Activated CD8-positive, alpha-beta T cell treated with anti-CD3 and anti-CD28 coated beads for 36 hours (primary cell): Measurements from ENCODE around the gene GATA6. TPM values are rescaled to one million over a fixed set of nuclear protein-coding genes. Genes with fewer than 3 reads are reported as not detected.

ENCODE experiments used
- ATAC-seq: fragments of 200-7000 bp; cut with Tn5 transposase; one replicate; pipeline ENCODE4 v1.10.0; 2021; ENCODE audit warnings: mild to moderate bottlenecking, moderate library complexity
- CTCF ChIA-PET: fragments of 350-600 bp; sonication (Branson Sonifier 250); formaldehyde crosslinking; loops from one replicate; lab custom pipeline; 2021; ENCODE audit warnings: antibody characterized with exemption; lab: Charles Lee
- POLR2A ChIA-PET: fragments of 350-600 bp; sonication (Branson Sonifier 250); formaldehyde crosslinking; loops from one replicate; lab custom pipeline; 2021; ENCODE audit warnings: antibody characterized with exemption; lab: Charles Lee
- DNase-seq: peaks from one replicate; pipeline ENCODE4 v3.0.0-alpha.2; 2020
- H3K27ac Mint-ChIP-seq: one replicate; pipeline ENCODE4 v1.8.0; 2021; ENCODE audit warnings: mild to moderate bottlenecking, mixed read lengths
- H3K27me3 Mint-ChIP-seq: one replicate; pipeline ENCODE4 v1.8.0; 2021; ENCODE audit warnings: mixed read lengths
- H3K36me3 Mint-ChIP-seq: one replicate; pipeline ENCODE4 v1.8.0; 2021; ENCODE audit warnings: low read depth, mixed read lengths
- H3K4me1 Mint-ChIP-seq: one replicate; pipeline ENCODE4 v1.8.0; 2021; ENCODE audit warnings: low read depth, mixed read lengths
- H3K4me3 Mint-ChIP-seq: one replicate; pipeline ENCODE4 v1.8.0; 2021; ENCODE audit warnings: mild to moderate bottlenecking, moderate library complexity, mixed read lengths
- H3K9me3 Mint-ChIP-seq: one replicate; pipeline ENCODE4 v1.8.0; 2021; ENCODE audit warnings: mixed read lengths
- intact Hi-C: fragments of 100-400 bp; cut with micrococcal nuclease; formaldehyde crosslinking; loops from one replicate; pipeline ENCODE4 v1.10.0; 2022
- total RNA-seq, 2 experiments: library from RNA; stranded (reverse); gene quantifications; one replicate each; pipeline ENCODE4 v1.2.3, GENCODE V29; 2021
- TF ChIP-seq, protein P1 (sequence below): fragments of 200-600 bp; IDR thresholded peaks from one replicate; pipeline ENCODE4 v1.8.0; 2022; ENCODE audit warnings: antibody characterized with exemption, mild to moderate bottlenecking

GATA6 gene
- total RNA-seq, 2 experiments from 2014 or later: not detected

DNA sequence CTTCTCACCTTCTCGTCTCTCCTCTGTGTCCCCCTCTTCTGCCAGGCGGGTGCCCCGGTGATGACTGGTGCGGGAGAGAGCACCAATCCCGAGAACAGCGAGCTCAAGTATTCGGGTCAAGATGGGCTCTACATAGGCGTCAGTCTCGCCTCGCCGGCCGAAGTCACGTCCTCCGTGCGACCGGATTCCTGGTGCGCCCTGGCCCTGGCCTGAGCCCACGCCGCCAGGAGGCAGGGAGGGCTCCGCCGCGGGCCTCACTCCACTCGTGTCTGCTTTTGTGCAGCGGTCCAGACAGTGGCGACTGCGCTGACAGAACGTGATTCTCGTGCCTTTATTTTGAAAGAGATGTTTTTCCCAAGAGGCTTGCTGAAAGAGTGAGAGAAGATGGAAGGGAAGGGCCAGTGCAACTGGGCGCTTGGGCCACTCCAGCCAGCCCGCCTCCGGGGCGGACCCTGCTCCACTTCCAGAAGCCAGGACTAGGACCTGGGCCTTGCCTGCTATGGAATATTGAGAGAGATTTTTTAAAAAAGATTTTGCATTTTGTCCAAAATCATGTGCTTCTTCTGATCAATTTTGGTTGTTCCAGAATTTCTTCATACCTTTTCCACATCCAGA lies 31.3 kb downstream of the GATA6 start:
- no peaks in the 10 kb centered on the region for H3K36me3 Mint-ChIP-seq
- intact Hi-C loops: loop anchor here (10.0 kb wide), 1 partner anchor 1214 kb away; no protein-coding TSS in a partner anchor
- ATAC-seq: no peak
- POLR2A ChIA-PET: no interaction called here
- no peaks in the 10 kb centered on the region for H3K4me1 Mint-ChIP-seq
- TF ChIP-seq, protein P1, sequence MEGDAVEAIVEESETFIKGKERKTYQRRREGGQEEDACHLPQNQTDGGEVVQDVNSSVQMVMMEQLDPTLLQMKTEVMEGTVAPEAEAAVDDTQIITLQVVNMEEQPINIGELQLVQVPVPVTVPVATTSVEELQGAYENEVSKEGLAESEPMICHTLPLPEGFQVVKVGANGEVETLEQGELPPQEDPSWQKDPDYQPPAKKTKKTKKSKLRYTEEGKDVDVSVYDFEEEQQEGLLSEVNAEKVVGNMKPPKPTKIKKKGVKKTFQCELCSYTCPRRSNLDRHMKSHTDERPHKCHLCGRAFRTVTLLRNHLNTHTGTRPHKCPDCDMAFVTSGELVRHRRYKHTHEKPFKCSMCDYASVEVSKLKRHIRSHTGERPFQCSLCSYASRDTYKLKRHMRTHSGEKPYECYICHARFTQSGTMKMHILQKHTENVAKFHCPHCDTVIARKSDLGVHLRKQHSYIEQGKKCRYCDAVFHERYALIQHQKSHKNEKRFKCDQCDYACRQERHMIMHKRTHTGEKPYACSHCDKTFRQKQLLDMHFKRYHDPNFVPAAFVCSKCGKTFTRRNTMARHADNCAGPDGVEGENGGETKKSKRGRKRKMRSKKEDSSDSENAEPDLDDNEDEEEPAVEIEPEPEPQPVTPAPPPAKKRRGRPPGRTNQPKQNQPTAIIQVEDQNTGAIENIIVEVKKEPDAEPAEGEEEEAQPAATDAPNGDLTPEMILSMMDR: no peak
- CTCF ChIA-PET: no interaction called here
- H3K27me3 Mint-ChIP-seq: peaks cover 6% of the 10 kb centered on the region
- H3K9me3 Mint-ChIP-seq: no peaks in the 10 kb centered on the region
- no peak overlapping the region for H3K4me3 Mint-ChIP-seq
- no peak overlapping the region for H3K27ac Mint-ChIP-seq
- DNase-seq: no peak

DNA sequence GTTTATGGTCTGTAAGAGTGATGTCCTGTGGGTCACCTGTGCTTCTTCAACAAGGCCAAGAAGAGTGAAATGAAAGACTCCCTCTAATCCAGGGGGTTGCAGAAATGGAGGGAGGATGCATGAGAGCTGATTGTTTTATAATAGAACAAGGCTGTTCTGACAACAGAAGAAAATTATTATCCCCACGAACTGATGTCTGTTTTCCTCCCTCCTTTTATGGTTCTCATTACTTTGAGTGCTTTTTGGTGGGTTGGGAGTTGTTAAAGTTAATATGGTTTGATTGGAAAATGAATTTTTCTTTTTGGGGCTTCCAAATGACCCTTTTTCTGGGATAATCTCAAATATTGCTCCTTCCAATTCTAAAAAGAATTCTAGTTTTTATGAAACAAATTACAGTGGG lies 33.6 kb downstream of the GATA6 start:
- no peaks in the 10 kb centered on the region for H3K9me3 Mint-ChIP-seq

DNA sequence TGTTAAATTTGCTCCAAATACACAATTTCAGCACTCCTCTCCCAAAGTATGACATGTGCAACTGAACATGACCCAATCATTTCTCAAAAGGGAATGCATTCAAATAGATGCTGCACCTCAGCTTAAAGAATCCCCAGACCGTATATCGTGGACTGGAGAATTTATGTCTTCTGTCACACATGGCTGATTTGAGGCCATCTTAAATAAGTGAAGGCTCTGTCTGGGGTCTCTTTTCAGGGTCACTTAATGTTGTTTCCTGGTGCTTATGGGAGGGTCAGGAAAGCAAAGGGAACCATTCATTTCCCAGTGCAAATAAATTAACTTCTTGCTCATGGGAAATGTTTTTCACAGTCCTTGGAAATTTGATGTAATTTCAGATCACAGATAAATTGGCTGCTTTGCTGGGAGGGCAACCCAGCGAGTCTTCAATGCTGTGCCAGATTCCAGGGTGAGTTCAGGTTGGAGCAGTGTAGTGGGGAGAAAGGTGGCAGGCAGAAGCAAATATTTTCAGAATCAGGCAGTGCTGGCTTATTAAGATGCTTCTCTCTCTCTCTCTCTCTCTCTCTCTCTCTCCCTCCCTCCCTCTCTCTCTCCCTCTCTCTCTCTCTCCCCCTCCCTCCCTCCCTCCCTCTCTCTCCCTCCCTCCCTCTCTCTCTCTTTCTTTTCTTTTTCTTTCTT lies 34.3 kb downstream of the GATA6 start:
- no peak for ATAC-seq

More for the DNA sequence above, 33.6 kb downstream of the GATA6 start:
- TF ChIP-seq, protein P1: no peak
- no peaks in the 10 kb centered on the region for H3K36me3 Mint-ChIP-seq
- no peaks in the 10 kb centered on the region for H3K4me1 Mint-ChIP-seq
- DNase-seq (no peak), ATAC-seq (no peak)
- peaks cover 3% of the 10 kb centered on the region for H3K27me3 Mint-ChIP-seq
- H3K4me3 Mint-ChIP-seq: no peak overlapping the region
- ChIA-PET CTCF (no interaction called here), POLR2A (interaction anchor here (0.8 kb wide), 1 partner anchor 39 kb away, joined by 3 read pairs; no protein-coding TSS in a partner anchor)
- intact Hi-C loops: loop anchor here (10.0 kb wide), 1 partner anchor 1212 kb away; no protein-coding TSS in a partner anchor
- H3K27ac Mint-ChIP-seq: no peak overlapping the region

DNA sequence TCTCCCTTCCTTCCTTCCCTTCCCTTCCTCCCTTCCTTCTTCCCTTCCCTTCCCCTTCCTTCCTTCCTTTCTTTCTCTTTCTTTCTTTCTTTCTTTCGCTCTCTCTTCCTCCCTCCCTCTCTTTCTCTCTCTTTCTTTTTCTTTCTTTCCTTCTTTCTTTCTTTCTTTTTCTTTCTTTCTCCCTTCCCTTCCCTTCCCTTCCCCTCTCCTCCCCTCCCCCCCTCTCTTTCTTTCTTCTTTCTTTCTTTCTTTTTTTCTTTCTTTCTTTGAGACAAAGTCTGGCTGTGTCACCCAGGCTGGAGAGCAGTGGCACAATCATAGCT lies 34.8 kb downstream of the GATA6 start:
- ChIA-PET CTCF (no interaction called here), POLR2A (no interaction called here)
- TF ChIP-seq, protein P1: no peak
- DNase-seq (no peak), ATAC-seq (no peak)
- intact Hi-C loops: loop anchor here (10.0 kb wide), 1 partner anchor 1211 kb away; no protein-coding TSS in a partner anchor
- H3K27me3 Mint-ChIP-seq: peaks cover 3% of the 10 kb centered on the region
- no peaks in the 10 kb centered on the region for H3K4me1 Mint-ChIP-seq
- H3K4me3 Mint-ChIP-seq: no peak overlapping the region
- no peak overlapping the region for H3K27ac Mint-ChIP-seq
- H3K36me3 Mint-ChIP-seq: no peaks in the 10 kb centered on the region
- H3K9me3 Mint-ChIP-seq: no peaks in the 10 kb centered on the region

More for the DNA sequence above, 34.3 kb downstream of the GATA6 start:
- ChIA-PET CTCF (no interaction called here), POLR2A (no interaction called here)
- intact Hi-C loops: loop anchor here (10.0 kb wide), 1 partner anchor 1211 kb away; no protein-coding TSS in a partner anchor
- TF ChIP-seq, protein P1: no peak
- Mint-ChIP-seq H3K4me3 (no peak overlapping the region), H3K9me3 (no peaks in the 10 kb centered on the region), H3K27ac (no peak overlapping the region), H3K36me3 (no peaks in the 10 kb centered on the region), H3K27me3 (peaks cover 3% of the 10 kb centered on the region), H3K4me1 (no peaks in the 10 kb centered on the region)
- no peak for DNase-seq

DNA sequence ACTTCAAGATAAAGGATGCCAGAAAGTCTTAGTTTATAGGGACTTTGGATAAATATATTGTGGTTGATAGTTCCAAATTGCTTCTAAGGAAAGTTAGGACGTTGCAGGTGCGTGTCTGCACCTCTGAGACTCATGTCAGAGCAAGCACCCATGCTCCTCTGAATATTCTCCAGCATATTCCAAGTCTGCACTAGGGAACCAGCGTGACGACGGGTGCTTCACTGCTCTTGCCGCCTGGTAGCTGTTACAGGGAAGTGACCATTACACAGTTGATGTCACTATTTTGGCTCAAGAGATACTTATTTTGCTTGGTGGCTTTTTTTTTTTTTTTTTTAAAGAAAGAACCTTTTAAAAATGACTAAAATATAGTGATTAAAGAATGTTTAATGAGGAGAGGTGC lies 35.6 kb downstream of the GATA6 start:
- H3K9me3 Mint-ChIP-seq: no peaks in the 10 kb centered on the region
- H3K36me3 Mint-ChIP-seq: no peaks in the 10 kb centered on the region
- no peaks in the 10 kb centered on the region for H3K4me1 Mint-ChIP-seq
- peaks cover 3% of the 10 kb centered on the region for H3K27me3 Mint-ChIP-seq
- DNase-seq (no peak), ATAC-seq (no peak)
- intact Hi-C loops: loop anchor here (10.0 kb wide), 1 partner anchor 1210 kb away; no protein-coding TSS in a partner anchor
- no peak overlapping the region for H3K27ac Mint-ChIP-seq
- ChIA-PET POLR2A (interaction anchor here (0.5 kb wide), 1 partner anchor 106 kb away, joined by 3 read pairs; no protein-coding TSS in a partner anchor), CTCF (no interaction called here)
- TF ChIP-seq, protein P1: no peak
- H3K4me3 Mint-ChIP-seq: no peak overlapping the region
